A673 (cell line): Measurements from ENCODE around the gene RTN4RL1. TPM values are rescaled to one million over a fixed set of nuclear protein-coding genes. Genes with fewer than 3 reads are reported as not detected.
"Not testable (repeated sequence)": the region's sequence is repeated elsewhere in the genome, so short reads cannot be mapped to it uniquely, and the experiment has no call there.

Experiments used
- BruUV-seq: library from RNA; stranded (reverse); fragments of 400-500 nt; replicated peaks from 2 replicates; lab custom pipeline; 2021; lab: Mats Ljungman, UMichigan
- CTCF ChIA-PET: fragments of 300-600 bp; sonication (Branson Sonifier 250); formaldehyde crosslinking; loops from one replicate; lab custom pipeline; 2022; ENCODE audit warnings: antibody characterized with exemption; lab: Charles Lee
- POLR2A ChIA-PET: fragments of 300-600 bp; sonication (Branson Sonifier 250); formaldehyde crosslinking; loops from one replicate; lab custom pipeline; 2022; ENCODE audit warnings: antibody characterized with exemption; ENCODE audit not compliant: low non-redundant PET; lab: Charles Lee
- DNase-seq: peaks from one replicate; pipeline ENCODE4 v3.0.0-alpha.2; 2015; ENCODE audit warnings: low spot score
- H3K27ac ChIP-seq: fragments of 200-600 bp; sonication (generic); 2 replicates; pipeline ENCODE4 v1.5.1; 2016; ENCODE audit warnings: mixed run types, low read depth, mild to moderate bottlenecking, mixed read lengths, antibody characterized with exemption, low read length; ENCODE audit not compliant: poor library complexity, severe bottlenecking
- H3K27me3 ChIP-seq: fragments of 200-600 bp; sonication (generic); replicated peaks from 2 replicates; pipeline ENCODE4 v1.6.1; 2017; ENCODE audit warnings: mixed run types, low read depth, mild to moderate bottlenecking, mixed read lengths, antibody characterized with exemption, low read length; ENCODE audit not compliant: insufficient read depth, poor library complexity
- H3K36me3 ChIP-seq: fragments of 200-600 bp; sonication (generic); 2 replicates; pipeline ENCODE4 v1.6.1; 2016; ENCODE audit warnings: mixed run types, mild to moderate bottlenecking, mixed read lengths, antibody characterized with exemption, low read length; ENCODE audit not compliant: insufficient read depth, poor library complexity, severe bottlenecking
- H3K4me1 ChIP-seq: fragments of 200-600 bp; sonication (generic); 2 replicates; pipeline ENCODE4 v1.6.1; 2017; ENCODE audit warnings: mixed run types, mild to moderate bottlenecking, mixed read lengths, antibody characterized with exemption, low read length; ENCODE audit not compliant: insufficient read depth, poor library complexity, severe bottlenecking
- H3K4me3 ChIP-seq: fragments of 200-600 bp; sonication (generic); 2 replicates; pipeline ENCODE4 v1.5.1; 2016; ENCODE audit warnings: low read depth, mixed run types, mild to moderate bottlenecking, mixed read lengths, low read length; ENCODE audit not compliant: poor library complexity, severe bottlenecking
- H3K9me3 ChIP-seq: fragments of 200-600 bp; sonication (generic); 2 replicates; pipeline ENCODE4 v1.6.1; 2016; ENCODE audit warnings: mixed run types, low read depth, mild to moderate bottlenecking, mixed read lengths, antibody characterized with exemption, low read length; ENCODE audit not compliant: poor library complexity, severe bottlenecking
- EZH2 ChIP-seq: fragments of 200-600 bp; sonication (generic); IDR thresholded peaks from 2 replicates; pipeline ENCODE4 v1.6.1; 2017; ENCODE audit warnings: borderline replicate concordance, low read depth, mild to moderate bottlenecking, mixed read lengths, antibody characterized with exemption, low read length; ENCODE audit not compliant: poor library complexity, severe bottlenecking
- intact Hi-C: fragments of 100-400 bp; cut with micrococcal nuclease; formaldehyde crosslinking; loops from one replicate; pipeline ENCODE4 v1.10.0; 2022; ENCODE audit not compliant: unreplicated experiment
- total RNA-seq: library from RNA; stranded (reverse); gene quantifications from 2 replicates; pipeline ENCODE4 v1.2.3, GENCODE V29; 2021
- TF ChIP-seq, protein P1 (sequence below): fragments of 300-800, 200-600 bp; sonication (generic); conservative IDR thresholded peaks from 2 replicates; pipeline ENCODE4 v1.5.1; 2017; ENCODE audit warnings: low read depth, mild to moderate bottlenecking, antibody characterized with exemption, low read length, moderate library complexity, mixed read lengths

Gene RTN4RL1
- total RNA-seq, 1 experiment from 2014 or later: 0.80 TPM

DNA sequence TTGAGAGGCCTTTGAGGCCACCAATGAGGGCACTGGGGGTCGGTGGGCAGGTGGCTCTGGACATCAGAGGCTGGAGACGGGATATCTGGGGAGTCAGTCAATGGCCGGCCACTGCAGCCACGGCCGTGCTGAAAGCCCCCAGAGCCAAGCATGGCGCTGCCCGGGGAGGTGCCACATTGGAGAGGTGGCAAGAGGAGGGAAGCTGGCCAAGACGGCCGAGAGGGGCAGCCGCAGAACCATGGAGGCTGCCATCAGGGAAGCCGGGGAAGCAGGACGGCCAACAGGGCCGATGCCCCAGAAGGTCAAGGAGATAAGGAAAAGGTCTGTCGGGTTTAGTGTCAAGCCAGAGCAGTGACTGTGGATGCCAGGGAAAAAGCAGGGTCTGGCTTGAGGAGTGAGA is 9.8 kb downstream of the RTN4RL1 start:
- intact Hi-C loops: no loop called here
- no TSS peak for BruUV-seq
- Histone ChIP-seq H3K4me3 (no peak overlapping the region), H3K4me1 (peaks cover 10% of the 10 kb centered on the region), H3K27ac (no peak overlapping the region), H3K9me3 (no peaks in the 10 kb centered on the region), H3K27me3 (no peaks in the 10 kb centered on the region), H3K36me3 (no peaks in the 10 kb centered on the region)
- DNase-seq: no peak
- ChIA-PET CTCF (no interaction called here), POLR2A (no interaction called here)
- no peak for TF ChIP-seq EZH2
- TF ChIP-seq, protein P1, sequence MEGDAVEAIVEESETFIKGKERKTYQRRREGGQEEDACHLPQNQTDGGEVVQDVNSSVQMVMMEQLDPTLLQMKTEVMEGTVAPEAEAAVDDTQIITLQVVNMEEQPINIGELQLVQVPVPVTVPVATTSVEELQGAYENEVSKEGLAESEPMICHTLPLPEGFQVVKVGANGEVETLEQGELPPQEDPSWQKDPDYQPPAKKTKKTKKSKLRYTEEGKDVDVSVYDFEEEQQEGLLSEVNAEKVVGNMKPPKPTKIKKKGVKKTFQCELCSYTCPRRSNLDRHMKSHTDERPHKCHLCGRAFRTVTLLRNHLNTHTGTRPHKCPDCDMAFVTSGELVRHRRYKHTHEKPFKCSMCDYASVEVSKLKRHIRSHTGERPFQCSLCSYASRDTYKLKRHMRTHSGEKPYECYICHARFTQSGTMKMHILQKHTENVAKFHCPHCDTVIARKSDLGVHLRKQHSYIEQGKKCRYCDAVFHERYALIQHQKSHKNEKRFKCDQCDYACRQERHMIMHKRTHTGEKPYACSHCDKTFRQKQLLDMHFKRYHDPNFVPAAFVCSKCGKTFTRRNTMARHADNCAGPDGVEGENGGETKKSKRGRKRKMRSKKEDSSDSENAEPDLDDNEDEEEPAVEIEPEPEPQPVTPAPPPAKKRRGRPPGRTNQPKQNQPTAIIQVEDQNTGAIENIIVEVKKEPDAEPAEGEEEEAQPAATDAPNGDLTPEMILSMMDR: no peak

DNA sequence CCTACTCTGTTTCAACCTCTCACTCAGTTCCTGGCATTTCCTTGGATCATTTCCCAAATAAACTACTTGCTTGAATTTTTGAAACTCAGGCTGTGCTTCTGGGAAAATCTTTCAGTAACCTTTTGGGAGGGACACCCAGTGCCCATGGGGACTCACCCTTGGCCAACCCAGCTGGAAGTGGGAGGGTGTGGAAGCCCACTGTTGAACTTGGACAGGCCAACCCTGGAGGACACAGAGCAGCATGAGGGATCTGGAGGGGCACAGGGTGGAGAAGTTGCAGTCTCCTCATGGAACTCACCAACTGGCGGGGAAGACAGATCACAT is 11.2 kb downstream of the RTN4RL1 start:
- POLR2A ChIA-PET: no interaction called here
- no TSS peak for BruUV-seq

GRCh38 chr17:2013220-2013993 is 11.7 kb downstream of the RTN4RL1 start:
- POLR2A ChIA-PET, intact Hi-C loops, H3K36me3 ChIP-seq, H3K9me3 ChIP-seq, H3K4me3 ChIP-seq, H3K27me3 ChIP-seq, BruUV-seq, H3K27ac ChIP-seq, DNase-seq, CTCF ChIA-PET: not testable (repeated sequence)
- H3K4me1 ChIP-seq: peaks cover 10% of the 10 kb centered on the region

More for the DNA sequence above, 11.2 kb downstream of the RTN4RL1 start:
- peaks cover 10% of the 10 kb centered on the region for H3K4me1 ChIP-seq
- CTCF ChIA-PET: no interaction called here
- DNase-seq: no peak
- no peaks in the 10 kb centered on the region for H3K27me3 ChIP-seq
- no peak overlapping the region for H3K27ac ChIP-seq
- H3K9me3 ChIP-seq: no peaks in the 10 kb centered on the region
- no peak overlapping the region for H3K4me3 ChIP-seq
- TF ChIP-seq, protein P1: no peak
- TF ChIP-seq EZH2: no peak
- intact Hi-C loops: no loop called here
- H3K36me3 ChIP-seq: no peaks in the 10 kb centered on the region

DNA sequence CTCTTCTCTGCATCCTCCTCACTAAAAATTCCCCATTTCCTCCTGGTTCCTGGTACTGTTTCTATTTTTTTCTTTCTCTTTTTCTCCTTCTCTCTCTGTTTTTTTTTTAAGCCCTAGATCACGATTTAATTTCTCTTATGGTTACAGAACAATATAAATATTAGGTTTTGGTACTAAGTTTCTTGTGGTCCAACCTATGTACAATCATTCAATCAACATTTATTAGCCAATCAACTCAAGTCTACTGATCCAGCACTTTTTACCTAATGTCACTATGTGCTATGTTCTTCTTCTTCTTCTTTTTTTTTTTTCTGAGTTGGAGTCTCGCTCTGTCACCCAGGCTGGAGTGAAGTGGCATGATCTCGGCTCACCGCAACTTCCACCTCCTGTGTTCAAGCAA is 12.6 kb downstream of the RTN4RL1 start:
- intact Hi-C loops: no loop called here
- Histone ChIP-seq H3K36me3 (no peaks in the 10 kb centered on the region), H3K4me3 (no peak overlapping the region), H3K9me3 (no peaks in the 10 kb centered on the region), H3K27me3 (no peaks in the 10 kb centered on the region), H3K4me1 (peaks cover 10% of the 10 kb centered on the region), H3K27ac (no peak overlapping the region)
- ChIA-PET POLR2A (no interaction called here), CTCF (no interaction called here)
- BruUV-seq: no TSS peak
- TF ChIP-seq, protein P1: no peak
- TF ChIP-seq EZH2: no peak
- no peak for DNase-seq
